BLaER1 treated with 17β-estradiol and CSF1 and Interleukin-3, amounts not matched to agents 10 nM and 100 nM (cell line): ENCODE results near the gene MSX1.
A peak's percentile ranks its signal among the peaks of the same experiment; 100 is the strongest.

Source experiments
- H3K27ac ChIP-seq, 11 experiments: shearing (Covaris generic); formaldehyde crosslinking; 2 replicates each; pipeline ENCODE4 v1.8.1; 2022
- H3K27me3 ChIP-seq, 11 experiments: shearing (Covaris generic); formaldehyde crosslinking; 2 replicates each; pipeline ENCODE4 v1.8.1; 2022
- H3K36me3 ChIP-seq, 11 experiments: shearing (Covaris generic); formaldehyde crosslinking; 2 replicates each; pipeline ENCODE4 v1.8.1; 2022
- H3K4me1 ChIP-seq, 10 experiments: shearing (Covaris generic); formaldehyde crosslinking; 2 replicates each; pipeline ENCODE4 v1.8.1; 2022
- H3K4me2 ChIP-seq, 11 experiments: shearing (Covaris generic); formaldehyde crosslinking; 2 replicates each; pipeline ENCODE4 v1.8.1; 2022
- H3K4me3 ChIP-seq, 10 experiments: shearing (Covaris generic); formaldehyde crosslinking; 2 replicates each; pipeline ENCODE4 v1.8.1; 2022
- H3K9ac ChIP-seq, 11 experiments: shearing (Covaris generic); formaldehyde crosslinking; 2 replicates each; pipeline ENCODE4 v1.8.1; 2022
- H3K9me3 ChIP-seq, 11 experiments: shearing (Covaris generic); formaldehyde crosslinking; replicated peaks in 1 of 11; 2 replicates each; pipeline ENCODE4 v1.8.1; 2022
- H4K20me1 ChIP-seq, 11 experiments: shearing (Covaris generic); formaldehyde crosslinking; 2 replicates each; pipeline ENCODE4 v1.8.1; 2022
- Cebpa-rat ChIP-seq, 11 experiments: shearing (Covaris generic); IDR thresholded peaks; 2 replicates each; pipeline ENCODE4 v1.8.1; 2022

MSX1 gene

DNA sequence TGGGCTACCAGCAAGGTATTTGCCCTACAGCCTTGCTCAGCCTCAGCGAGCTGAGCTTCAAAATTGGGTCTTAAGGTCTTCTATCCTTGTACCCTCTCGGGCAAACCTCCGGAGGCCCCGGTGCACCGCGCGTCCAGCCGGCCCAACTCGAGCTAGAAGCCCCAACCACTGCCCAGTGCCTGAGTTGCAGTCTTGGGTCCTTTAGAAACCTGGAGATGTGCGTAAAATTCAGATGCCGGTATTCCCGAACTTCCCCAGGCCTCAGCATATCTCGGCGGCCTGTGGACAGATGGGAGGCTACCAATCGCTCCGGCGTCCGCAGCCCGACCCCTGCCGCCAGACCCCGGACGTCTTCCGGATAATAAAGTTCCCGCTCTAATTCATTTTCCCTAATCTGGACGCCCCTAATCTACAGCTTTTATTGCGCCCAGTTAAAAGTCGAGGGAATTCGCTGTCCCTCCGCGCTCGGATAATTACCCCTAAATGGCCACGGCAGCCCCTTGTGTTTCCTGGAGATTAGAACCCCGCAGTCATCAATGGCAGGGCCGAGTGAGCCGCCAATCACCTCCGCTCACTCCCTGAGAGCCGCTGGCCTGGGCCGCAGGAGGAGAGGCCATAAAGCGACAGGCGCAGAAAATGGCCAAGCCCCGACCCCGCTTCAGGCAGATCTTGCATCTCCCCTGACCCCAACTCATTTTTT, 1.5 kb upstream of the MSX1 start:
- Histone ChIP-seq H3K27ac (no peak overlapping the region), H4K20me1 (peaks cover 0 to 97% (median 84%) of the 10 kb centered on the region in 11 experiments; a peak in 19 of 22 replicates), H3K36me3 (no peaks in the 10 kb centered on the region), H3K27me3 (peaks cover 99 to 100% (median 100%) of the 10 kb centered on the region in 11 experiments), H3K4me1 (peaks cover 34 to 59% (median 39%) of the 10 kb centered on the region in 10 experiments; a peak in 19 of 20 replicates), H3K9ac (no peak overlapping the region), H3K4me2 (0 out of 22 replicates have a peak overlapping the region, but pooled peaks of 1 of the 11 experiments have one; percentile 12), H3K9me3 (peaks cover 0 to 13% (median 0%) of the 10 kb centered on the region in 11 experiments; a peak in 7 of 22 replicates), H3K4me3 (no peak overlapping the region)
- no peak for TF ChIP-seq Cebpa-rat (IDR thresholded peaks at IDR 0.05)

DNA sequence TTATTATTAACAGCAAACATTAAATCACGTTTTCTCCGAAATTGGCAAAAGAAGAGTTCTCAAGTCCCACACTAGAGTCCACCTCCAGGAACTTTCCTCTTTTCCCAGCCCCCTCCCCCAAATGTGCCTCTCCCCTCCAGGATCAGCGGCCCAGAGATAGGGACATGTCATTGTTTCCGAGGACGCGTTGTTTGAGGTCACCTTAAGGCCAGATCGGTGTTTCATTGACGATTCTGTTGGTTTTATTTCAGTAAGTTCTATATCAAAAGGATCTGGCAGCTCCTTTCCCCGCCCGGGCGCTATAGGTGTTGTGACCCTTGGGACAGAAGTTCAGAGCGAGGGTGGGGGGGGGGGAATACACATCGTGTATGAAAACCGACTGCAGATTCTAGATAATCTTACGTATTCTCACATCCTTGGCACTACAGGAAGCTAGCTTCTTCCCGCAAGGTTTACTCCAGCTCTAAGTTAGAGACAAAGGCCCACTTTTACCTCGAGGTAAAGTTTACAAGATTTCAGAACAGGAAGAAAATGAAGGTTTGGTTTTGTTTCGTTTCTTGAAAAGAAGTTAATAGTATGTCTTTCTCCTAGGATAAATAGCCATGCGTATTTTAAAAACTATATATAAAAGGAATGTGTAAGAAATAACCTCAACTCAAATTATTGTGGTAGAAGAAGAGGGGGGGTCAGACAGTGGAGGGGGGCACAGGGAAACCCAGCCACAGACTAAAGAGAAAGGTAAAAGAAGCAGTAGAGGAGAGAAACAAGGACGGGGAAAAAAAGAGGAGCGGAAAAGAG, 739 bp upstream of the MSX1 start:
- Histone ChIP-seq H3K27ac (no peak overlapping the region), H3K36me3 (no peaks in the 10 kb centered on the region), H3K9me3 (peaks cover 0 to 13% (median 0%) of the 10 kb centered on the region in 11 experiments; a peak in 7 of 22 replicates), H4K20me1 (peaks cover 0 to 94% (median 82%) of the 10 kb centered on the region in 11 experiments; a peak in 19 of 22 replicates), H3K4me1 (peaks cover 26 to 51% (median 31%) of the 10 kb centered on the region in 10 experiments; a peak in 19 of 20 replicates), H3K4me2 (peak overlapping the region; percentile 97 to 100 (median 99)), H3K27me3 (peaks cover 99 to 100% (median 100%) of the 10 kb centered on the region in 11 experiments), H3K9ac (no peak overlapping the region), H3K4me3 (peak overlapping the region; percentile 57 to 75 (median 66))
- no peak for TF ChIP-seq Cebpa-rat (IDR thresholded peaks at IDR 0.05)

DNA sequence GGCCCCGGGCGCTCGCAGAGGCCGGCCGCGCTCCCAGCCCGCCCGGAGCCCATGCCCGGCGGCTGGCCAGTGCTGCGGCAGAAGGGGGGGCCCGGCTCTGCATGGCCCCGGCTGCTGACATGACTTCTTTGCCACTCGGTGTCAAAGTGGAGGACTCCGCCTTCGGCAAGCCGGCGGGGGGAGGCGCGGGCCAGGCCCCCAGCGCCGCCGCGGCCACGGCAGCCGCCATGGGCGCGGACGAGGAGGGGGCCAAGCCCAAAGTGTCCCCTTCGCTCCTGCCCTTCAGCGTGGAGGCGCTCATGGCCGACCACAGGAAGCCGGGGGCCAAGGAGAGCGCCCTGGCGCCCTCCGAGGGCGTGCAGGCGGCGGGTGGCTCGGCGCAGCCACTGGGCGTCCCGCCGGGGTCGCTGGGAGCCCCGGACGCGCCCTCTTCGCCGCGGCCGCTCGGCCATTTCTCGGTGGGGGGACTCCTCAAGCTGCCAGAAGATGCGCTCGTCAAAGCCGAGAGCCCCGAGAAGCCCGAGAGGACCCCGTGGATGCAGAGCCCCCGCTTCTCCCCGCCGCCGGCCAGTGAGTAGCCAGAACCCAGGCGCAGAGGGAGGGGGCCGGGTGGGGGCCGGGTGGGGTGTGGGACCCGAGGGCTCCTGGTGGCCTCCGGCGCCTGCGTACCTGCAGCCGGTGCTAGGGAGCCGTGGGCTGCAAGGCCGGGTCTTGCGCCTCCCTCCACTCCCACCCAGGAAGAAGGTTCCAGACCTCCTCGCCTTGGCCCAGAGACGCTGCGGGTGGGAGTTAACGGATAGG, 534 bp downstream of the MSX1 start:
- Histone ChIP-seq H3K4me2 (peak overlapping the region; percentile 97 to 100 (median 99)), H3K27ac (peak overlapping the region in 1 of 11 experiments; percentile 17; a peak in 1 of 22 replicates), H3K36me3 (no peaks in the 10 kb centered on the region), H4K20me1 (peaks cover 0 to 95% (median 83%) of the 10 kb centered on the region in 11 experiments; a peak in 19 of 22 replicates), H3K9me3 (peaks cover 0 to 13% (median 0%) of the 10 kb centered on the region in 11 experiments; a peak in 7 of 22 replicates), H3K4me3 (peak overlapping the region; percentile 57 to 75 (median 66)), H3K9ac (peak overlapping the region; percentile 20 to 74 (median 63); a peak in 20 of 22 replicates), H3K27me3 (peaks cover 99 to 100% (median 100%) of the 10 kb centered on the region in 11 experiments), H3K4me1 (peaks cover 26 to 49% (median 29%) of the 10 kb centered on the region in 10 experiments; a peak in 18 of 20 replicates)
- no peak for TF ChIP-seq Cebpa-rat (IDR thresholded peaks at IDR 0.05)

DNA sequence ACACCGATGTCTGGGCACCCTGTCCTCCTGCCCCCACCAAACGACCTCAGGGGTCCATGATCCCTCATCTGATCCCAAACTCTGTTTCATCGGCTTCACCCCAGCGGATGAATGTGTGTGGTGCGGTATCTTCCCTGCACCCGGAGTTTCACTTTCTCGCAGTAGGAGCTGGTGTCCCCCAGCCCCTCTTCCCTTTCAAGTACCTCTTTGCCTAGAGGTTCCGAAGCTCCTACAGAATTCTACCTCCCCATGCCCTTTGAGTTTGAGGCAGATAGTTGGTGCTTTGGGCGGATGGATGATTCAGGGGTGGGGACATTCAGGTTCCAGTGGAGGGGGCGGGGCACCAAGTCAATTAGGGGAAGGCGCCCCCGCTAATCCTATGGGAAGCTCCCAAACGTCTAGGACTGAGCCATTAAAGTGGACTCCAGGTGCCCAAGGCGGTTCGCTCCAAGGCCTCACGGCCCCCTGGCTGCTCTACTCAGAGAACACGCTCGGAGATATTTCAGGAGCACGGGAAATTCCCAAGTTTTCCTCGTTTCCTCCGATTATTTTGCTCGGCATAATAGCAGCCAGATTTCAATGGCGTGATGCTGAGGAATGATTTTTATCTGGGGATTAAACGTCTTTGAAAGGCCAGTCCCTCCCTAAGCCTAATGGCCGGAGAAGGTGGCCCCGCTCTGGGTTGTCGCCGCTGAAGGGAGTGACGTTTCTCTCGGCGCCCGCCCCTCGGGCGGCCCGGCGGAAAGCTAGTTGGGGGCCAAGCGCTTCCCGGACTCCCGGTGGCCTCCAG, 1.3 kb downstream of the MSX1 start:
- Histone ChIP-seq H3K4me2 (peak overlapping the region; percentile 97 to 100 (median 99)), H3K4me3 (peak overlapping the region; percentile 57 to 75 (median 66)), H3K27me3 (peaks cover 99 to 100% (median 100%) of the 10 kb centered on the region in 11 experiments)

DNA sequence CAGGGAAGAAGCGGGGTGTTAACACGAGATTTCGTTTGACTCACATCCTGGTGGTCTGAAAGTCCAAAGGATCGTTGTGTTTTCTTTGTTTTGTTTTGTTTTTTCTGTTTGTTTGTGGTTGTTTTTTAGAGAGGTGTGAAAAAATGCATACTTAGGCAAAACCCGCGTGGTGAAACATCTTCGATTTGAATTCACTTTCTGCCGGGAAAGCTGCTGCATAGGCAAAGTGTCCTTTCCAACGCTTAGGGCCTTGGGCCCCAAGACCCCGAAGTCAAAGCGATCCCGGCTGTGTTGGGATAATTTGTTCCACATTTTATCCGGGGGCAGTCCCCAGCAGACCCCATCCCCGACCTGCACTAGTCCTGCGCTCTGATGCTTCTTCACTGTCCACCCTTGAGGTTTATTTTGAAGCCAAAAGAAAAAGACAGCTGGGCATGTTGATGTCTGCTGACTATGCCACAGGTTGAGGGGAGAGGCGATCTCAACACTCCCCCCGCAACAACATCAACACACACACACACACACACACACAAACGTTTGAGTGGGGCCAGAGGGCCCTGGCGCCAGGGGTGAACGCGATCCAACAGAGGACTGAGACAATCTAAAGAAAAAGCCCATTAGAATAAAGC, 2.0 kb downstream of the MSX1 start:
- no peaks in the 10 kb centered on the region for H3K36me3 ChIP-seq
- peak overlapping the region in 4 of 10 experiments; percentile 63 to 75 (median 66); a peak in 6 of 20 replicates for H3K4me3 ChIP-seq
- H3K4me2 ChIP-seq, result peak overlapping the region in 8 of 11 experiments; percentile 97 to 100 (median 100); a peak in 14 of 22 replicates
- no peak for TF ChIP-seq Cebpa-rat (IDR thresholded peaks at IDR 0.05)
- no peak overlapping the region for H3K9ac ChIP-seq
- peaks cover 32 to 54% (median 37%) of the 10 kb centered on the region in 10 experiments for H3K4me1 ChIP-seq
- H3K27me3 ChIP-seq, result peaks cover 99 to 100% (median 100%) of the 10 kb centered on the region in 11 experiments
- peaks cover 0 to 95% (median 83%) of the 10 kb centered on the region in 11 experiments; a peak in 19 of 22 replicates for H4K20me1 ChIP-seq
- no peak overlapping the region for H3K27ac ChIP-seq
- peaks cover 0 to 13% (median 0%) of the 10 kb centered on the region in 11 experiments; a peak in 7 of 22 replicates for H3K9me3 ChIP-seq

More for the DNA sequence above, 1.3 kb downstream of the MSX1 start:
- Histone ChIP-seq H3K9ac (peak overlapping the region in 1 of 11 experiments; percentile 39; a peak in 3 of 22 replicates), H3K36me3 (no peaks in the 10 kb centered on the region), H3K4me1 (peaks cover 32 to 54% (median 33%) of the 10 kb centered on the region in 10 experiments; a peak in 19 of 20 replicates), H3K27ac (no peak overlapping the region), H3K9me3 (peaks cover 0 to 13% (median 0%) of the 10 kb centered on the region in 11 experiments; a peak in 7 of 22 replicates), H4K20me1 (peaks cover 0 to 95% (median 83%) of the 10 kb centered on the region in 11 experiments; a peak in 19 of 22 replicates)
- no peak for TF ChIP-seq Cebpa-rat (IDR thresholded peaks at IDR 0.05)

DNA sequence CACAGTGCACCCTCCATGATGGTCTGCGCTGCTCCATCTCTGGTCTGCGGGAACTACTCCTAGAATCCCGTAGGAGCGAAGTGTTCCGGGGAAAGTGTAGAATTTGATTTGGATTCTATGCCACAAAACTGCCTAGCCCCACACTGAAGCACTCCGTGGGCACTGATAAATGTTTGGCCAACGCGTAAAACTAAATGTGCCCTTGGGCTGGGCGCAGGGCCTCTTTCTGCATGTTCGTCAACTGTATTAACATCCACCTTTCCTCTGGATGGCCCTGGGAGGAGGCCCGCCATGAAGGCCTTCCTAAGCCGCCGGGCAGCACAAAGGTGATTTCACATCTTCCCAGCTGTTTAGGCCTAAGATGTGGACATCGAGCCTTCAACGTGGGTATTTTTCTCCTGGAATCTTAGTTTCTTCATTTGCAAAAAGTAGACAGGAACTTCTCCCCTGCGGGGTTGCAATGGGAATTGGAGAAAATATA, 2.6 kb downstream of the MSX1 start:
- TF ChIP-seq Cebpa-rat (IDR thresholded peaks at IDR 0.05), result no peak
- Histone ChIP-seq H3K36me3 (no peaks in the 10 kb centered on the region), H3K4me3 (no peak overlapping the region), H4K20me1 (peaks cover 0 to 97% (median 85%) of the 10 kb centered on the region in 11 experiments; a peak in 19 of 22 replicates), H3K9ac (no peak overlapping the region), H3K27me3 (peaks cover 100% of the 10 kb centered on the region in 11 experiments), H3K9me3 (peaks cover 0 to 13% (median 0%) of the 10 kb centered on the region in 11 experiments; a peak in 7 of 22 replicates), H3K27ac (no peak overlapping the region), H3K4me2 (no peak overlapping the region; a peak in 1 of 22 replicates), H3K4me1 (peaks cover 34 to 56% (median 41%) of the 10 kb centered on the region in 10 experiments)
